HG03066 (cell line): ENCODE data around the gene PNPLA8.
A peak's percentile ranks its signal among the peaks of the same experiment; 100 is the strongest.
"Not testable (repeated sequence)": the region's sequence is repeated elsewhere in the genome, so short reads cannot be mapped to it uniquely, and the experiment has no call there.

Experiments used
- ATAC-seq: cut with Tn5 transposase; IDR thresholded peaks from one replicate; pipeline ENCODE4 v1.9.1; 2021; ENCODE audit warnings: low read depth; ENCODE audit not compliant: unreplicated experiment

Gene PNPLA8

DNA sequence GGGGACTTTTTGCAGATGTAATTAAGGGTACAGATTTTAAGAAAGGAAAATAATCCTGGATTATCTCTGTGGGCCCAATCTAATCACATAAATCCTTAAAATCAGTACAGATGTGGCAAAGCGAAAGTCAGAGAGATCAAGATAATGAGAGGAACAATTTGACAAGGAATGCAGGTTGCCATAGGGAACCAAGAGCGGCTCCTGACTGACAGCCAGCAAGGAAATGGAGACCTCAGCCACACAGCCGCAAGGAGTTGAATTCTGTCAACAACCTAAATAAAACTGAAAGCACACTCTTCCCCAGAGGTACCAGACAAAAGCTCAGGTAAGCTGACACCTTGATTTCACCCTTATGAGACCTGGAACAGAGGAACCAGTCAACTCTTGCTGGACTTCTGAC, 3.4 kb upstream of the PNPLA8 start:
- ATAC-seq = no peak

DNA sequence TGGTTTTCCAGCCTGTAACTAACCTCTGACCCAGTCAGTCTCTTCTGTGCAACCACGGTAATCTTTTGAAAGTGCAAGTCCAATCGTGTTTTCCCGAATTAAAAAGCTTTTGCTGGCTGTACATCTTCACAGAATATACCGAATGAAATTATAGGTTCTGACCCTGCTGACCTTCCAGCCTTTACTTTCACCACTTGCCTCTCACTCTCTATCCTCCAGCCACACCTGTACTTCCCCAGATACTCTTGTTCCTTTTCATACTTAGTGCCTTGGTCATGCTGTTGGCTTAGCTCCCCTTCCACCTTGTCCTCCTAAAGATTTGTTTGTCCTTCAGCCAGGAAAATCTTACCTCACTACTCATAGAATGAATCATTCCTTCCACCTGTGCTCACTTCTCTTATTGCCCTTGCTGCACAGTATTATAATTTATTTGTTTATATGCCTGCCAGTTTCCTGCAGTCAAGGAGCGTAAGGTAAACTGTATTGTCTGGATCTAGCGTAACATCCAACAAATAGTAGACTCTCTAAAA, 2.3 kb upstream of the PNPLA8 start:
- ATAC-seq = no peak

DNA sequence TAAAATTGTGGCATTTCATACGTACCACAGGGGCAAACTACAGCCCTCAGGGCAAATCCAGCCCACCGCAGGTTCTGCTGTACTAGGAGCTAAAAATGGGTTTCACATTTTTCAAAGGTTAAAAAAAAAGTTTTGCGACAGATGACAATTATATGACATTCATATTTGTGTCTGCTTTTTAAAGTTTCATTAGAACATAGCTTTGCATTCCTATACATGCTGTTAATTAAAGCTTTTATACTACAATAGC, 758 bp upstream of the PNPLA8 start:
- no peak for ATAC-seq

DNA sequence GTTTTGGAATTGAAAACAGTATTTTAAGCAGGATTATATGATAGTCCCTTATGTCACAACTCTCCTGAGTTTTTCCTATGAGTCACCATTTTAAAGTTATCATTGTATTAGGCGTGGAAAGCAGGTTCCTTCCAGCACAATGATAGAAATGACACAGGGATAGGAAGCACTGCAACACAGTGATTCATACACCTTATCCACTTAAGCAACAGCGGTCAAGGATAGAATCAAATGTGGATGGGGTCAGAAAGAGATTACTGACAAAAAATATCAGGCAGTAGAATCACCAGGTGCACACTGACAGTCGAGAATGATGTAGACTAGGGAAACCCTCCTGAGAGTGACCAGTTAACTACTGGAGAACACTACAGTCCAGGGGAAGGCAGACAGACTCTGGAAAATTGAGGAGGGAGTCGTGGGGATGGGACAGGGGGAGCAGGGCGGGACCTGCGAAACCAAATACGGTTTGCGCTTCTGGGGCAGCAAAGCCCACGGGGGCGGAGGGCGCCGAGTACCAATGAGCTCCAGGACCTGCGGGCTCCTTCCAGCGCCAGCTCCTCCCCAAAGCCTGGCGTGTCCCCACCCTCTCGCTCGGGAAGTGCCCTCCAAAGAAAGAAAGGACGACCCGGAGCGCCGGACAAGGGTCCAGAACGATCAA, 479 bp downstream of the PNPLA8 start:
- peak; percentile 50 for ATAC-seq

DNA sequence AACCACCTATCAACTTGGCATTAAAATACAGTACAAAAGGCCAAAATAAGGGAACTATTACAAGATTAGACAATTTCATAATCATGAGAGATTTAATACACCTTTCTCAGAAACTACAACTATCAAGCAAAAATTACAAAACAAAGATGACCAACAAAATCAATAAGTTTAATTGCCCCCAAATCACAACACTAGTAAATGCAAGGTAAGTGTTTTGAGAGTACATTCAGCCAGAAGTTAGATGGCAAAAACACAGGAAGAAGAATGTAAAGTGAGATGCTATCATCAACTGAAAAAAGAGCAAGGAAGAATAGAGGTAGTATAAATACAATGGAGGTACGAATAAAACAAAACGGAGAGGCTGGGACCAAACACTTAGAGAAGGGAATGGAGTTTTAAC, 3.2 kb downstream of the PNPLA8 start:
- ATAC-seq = no peak

DNA sequence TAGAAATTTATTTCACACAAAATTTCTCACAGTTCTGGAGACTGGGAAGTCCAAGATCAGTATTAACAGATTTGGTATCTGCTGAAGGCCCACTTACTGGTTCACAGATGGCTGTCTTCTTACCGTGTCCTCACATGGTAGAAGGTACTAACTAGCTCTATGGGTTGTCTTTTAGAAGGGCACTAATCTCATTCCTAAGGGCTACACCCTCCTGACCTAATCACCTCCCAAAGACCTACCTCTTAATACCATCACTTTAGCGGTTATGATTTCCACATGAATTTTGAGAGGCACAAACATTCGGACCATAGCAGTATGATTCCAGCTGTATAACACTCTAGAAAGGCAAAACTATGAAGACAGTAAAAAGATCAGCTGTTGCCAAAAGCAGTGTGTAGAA, 8.0 kb downstream of the PNPLA8 start:
- ATAC-seq = no peak

DNA sequence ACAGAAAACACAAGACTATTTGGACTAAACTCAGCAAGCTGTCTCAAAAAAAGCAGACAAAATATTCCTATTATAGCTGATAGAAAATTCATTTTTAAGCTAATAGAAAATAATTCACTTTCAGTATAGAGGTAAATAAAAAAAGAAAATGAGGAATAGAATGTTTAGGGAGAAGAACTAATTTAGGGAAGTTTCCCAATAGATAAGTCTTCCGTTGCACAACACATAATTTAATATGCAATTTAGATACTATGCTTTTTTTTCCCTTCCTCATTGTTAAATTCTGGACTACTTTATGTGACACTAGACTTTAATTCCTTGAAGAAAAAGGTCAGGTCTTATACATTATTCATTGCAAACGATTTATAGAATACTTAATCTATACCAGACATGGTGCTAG, 10.3 kb downstream of the PNPLA8 start:
- no peak for ATAC-seq

DNA sequence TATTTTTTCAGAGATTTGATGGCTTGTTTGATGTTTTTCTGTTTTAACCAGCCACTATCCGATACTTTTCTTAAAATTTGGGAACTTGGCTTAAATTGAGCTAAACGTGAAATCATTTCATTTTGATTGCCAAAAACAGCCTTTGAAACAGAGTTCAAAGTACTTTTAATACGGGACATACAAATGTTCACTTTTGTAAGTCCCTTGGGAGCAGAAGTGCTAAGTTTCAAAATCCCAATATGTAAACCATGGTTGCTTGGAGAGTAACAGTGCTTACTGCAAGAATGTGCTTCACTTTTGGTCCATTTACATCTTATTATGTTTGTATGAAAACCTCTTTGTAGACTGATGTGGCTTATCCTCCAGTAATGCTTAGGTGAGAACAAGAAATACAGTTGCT, 10.9 kb downstream of the PNPLA8 start:
- ATAC-seq = no peak

DNA sequence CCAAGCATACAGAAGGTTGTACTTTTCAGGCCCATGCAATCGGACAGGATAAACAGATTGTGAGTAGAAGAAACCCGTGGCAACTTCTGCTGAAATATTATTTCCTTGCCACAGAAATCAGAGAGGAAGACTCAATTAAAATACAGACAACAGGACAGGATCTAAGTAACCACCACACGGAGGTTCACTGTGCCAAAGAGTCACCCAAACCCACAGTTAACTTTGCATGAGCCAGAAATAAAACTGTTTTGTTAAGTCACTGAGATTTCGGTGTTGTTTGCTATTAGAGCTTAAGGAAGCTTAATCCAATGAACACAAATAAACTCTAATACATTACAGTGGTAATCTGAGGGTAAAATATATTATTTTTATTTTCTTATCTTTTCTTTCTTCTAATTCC, 14.0 kb downstream of the PNPLA8 start:
- ATAC-seq = no peak

DNA sequence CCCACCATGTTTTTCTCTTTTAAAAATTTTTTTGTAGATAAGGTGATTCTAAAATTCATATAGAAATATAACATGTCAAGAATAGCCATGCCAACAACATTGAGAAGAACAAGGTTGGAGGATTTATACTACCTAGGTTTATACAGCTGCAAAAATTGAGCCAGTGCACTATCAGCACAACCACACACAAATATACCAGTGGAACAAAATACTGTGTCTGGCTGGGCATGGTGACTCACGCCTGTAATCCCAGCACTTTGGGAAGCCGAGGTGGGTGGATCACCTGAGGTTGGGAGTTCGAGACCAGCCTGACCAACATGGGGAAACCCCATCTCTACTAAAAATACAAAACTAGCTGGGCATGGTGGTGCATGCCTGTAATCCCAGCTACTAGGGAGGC, 21.4 kb downstream of the PNPLA8 start:
- not testable (repeated sequence) for ATAC-seq

DNA sequence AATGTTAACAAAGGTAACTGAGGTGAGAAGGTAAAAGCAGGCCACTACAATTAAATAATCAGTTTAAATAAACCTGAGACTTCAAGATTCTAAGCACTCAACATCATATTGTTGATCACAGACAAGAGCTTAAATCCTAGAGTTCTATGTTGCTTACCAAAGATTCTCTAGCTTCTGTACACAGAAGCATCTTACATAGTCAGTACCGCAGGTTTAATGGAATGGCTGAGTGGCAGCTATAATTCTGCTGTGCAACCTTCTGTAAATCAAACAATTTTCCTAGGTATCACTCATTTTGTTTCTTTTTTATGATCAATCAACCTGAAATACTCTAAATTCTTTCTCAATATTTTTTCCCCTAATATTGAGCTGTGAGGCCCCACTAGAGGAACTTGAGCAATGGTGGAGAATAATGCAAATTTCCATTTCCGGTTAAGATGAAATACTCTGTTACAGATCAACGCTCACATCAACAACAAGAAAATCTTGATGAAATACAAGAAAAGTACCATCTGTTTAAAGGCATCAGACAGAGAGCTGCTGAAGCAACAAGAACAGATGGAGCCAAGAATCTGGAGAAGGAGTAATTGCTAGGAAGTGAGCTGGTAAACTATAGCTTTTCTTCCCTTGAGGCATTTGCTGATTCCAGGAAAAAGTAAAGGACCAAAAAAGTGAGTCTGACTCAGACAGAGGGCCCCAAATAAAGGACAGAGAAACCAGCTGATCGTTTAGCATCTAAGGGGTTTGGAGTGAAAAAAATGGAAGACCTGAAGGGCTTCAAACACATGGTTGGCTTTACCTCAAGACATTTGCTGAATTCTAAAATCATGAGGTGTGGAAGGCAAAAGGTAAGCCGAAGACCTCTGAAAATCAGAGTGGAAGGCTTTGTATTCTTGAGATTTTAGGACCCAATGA, 22.6 kb downstream of the PNPLA8 start:
- peak; percentile 93 for ATAC-seq

DNA sequence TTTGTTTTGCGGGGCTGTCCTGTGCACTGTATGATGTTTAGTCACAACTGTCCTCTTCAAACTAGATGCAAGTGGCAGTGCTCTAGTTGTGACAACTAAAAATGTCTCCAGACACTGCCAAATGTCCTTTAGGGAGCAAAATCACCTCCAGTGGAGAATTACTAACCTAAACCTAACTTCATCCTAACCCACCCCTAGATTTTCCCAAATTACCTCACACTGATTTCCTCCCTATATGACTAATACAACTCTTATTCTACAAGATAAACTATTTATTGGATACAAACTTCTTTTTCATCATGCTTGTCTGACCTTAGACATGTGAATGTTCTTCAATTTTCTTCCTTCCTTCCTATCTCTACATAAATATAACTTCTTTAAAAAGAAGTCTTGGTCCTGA, 26.4 kb downstream of the PNPLA8 start:
- ATAC-seq = no peak

DNA sequence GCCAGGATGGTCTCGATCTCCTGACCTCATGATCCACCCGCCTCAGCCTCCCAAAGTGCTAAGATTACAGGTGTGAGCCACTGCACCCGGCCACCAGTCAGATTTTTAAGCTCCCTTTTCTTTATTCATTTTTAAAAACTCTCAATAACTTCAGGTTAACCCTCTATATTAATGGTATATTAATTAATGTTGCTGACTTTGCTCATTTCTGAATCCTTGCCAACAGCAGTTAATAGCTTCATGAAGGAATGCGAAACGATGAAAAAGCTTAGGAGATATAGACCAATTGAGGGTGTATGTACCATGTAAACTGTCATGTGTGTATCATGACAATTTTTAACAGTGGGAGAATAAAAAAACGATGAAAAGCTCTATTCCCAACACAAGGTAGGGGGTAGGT, 27.5 kb downstream of the PNPLA8 start:
- ATAC-seq = no peak

DNA sequence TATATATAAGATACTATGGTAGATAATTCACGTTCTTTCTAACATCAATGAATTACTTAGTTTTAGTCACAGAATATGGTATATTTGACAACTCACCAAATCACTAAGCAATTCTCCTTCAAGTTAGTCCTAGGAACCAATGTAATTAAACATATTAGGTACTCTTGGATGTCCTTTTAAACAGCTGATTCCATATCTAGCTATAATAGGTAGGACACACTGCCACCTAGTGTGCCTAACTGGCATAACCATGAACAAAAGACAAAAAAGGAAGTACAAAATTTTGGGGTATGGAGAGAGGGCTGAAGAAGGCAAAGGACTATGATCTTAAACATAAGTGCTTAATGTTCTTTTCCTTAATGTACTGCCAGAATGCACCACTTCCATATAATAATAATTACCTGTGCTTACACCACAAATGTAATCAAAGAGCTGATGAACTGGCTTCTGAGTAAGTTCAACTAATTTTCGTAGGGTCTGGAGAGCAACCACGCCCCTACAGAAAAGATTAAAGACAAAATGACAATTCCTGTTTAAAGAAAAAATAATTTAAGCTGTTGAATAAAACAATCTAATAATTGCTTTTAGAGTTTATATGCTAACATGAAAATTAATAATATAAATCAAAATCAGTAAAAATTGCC, 28.7 kb downstream of the PNPLA8 start:
- ATAC-seq = peak; percentile 70

DNA sequence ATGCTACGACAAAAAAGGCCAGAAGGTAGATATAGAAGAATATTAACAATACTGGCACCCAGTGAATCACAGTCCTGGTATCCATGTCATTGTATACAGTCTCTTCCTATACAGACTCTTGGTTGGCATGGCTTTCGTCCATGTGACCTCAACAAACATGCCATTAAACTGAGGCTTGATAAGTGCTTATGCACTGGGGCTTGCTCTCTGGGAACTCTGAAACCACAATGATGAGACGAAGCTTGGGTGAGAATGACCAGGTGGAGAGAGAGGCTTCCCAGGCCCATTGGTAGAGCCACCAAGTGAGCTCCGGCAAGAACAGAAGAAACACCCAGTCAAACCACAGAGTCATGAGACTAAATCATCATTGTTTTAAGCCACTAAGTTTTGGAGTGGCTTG, 33.2 kb downstream of the PNPLA8 start:
- ATAC-seq = no peak

DNA sequence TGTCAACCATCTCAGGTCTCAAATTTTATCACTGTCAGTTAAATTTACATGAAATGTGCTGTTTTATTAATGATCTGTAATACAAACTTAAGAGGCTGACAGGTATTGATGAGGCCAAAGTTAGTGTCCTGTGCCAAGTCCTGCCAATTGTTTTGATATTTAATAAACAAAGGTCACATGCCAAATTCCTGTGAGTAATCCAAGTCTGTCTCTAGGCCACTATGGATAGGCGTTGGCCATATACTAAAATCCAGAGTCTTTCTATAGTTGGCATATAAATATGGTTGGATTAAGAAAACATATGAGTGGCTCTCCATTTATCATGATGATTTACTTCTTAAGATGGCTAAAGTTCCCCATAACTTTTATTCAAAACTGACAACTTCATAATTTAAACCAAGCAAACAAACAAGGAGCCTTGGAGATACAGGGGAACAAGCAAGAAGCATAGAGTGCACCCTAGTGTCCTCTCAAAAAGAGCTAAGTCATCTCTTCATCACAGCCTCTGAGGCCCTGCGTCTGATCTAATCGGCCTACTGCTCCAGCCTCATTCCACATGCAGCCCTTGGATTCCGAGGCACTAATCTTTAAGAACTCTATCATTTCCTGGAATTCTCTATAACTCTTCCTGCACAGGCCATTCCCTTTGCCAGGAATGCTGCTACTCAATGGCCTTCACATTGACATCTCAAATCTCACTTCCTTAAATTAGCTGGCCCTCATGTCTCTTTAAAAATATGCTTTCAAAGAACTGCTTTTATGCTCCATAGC, 37.0 kb downstream of the PNPLA8 start:
- no peak for ATAC-seq

DNA sequence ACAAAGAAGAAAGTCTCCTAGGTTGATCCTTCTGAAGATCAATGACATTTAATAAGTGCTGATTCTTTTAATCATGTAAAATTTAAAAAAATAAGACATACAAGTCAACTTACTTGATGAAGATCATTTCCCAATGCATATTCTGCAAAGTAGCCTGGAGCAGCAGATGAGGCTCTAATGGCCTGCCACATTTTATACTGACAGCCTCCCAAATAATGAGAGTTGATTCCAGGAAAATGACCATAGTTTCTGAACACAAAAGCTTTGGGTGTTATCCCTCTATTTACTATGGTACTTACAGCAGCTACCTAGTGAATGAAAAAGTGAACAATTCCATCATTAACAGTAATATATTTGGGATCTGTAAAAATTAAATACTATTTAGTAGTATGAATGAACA, 38.3 kb downstream of the PNPLA8 start:
- ATAC-seq = no peak

DNA sequence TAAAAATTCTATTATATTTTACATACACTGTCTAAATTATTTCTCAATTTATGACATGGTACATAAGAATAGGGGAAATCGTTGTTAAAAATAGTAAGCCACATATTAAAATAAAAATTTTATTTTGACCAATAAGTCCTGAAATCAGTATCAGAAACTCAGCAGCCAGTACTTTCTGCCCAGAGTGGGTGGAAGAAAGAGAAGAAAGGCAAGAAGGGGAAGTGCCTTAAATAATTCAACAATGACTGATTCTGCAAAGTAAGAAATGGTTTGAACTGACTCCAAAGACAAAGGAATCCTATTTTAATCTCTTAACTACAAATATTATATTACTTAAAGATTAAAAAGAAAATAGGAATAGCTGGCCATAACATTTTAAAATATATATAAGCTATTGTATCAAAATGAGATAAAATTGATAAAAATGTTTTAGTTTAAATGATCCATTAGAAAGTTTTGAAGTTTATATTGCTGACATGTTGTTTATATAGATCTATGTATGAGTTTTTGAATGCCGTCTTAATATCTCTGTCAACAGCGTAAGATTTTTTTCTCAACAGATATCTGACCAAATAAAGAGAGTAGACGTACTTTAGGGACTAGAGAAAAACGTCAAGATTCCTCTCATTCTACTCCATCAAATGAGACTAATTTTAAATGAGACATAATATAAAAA, 39.5 kb downstream of the PNPLA8 start:
- ATAC-seq = no peak

DNA sequence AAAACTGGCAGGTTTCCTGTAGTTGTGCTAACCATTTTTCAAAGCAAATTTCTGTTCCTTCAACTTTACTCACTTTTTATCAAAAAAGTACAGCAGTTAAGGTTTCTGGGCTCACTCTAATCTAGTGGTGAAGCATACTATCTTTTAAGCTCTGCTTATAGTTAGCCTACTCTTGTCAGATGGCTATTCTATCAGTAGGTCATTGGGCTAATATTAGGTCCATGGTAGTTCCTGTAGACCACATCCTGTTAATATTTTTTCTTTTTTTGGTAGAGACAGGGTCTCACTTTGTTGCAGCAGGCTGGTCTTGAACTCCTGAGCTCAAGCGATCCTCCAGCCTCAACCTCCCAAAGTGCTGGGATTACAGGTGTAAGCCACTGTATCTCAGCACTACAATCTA, 41.8 kb downstream of the PNPLA8 start:
- ATAC-seq = no peak

DNA sequence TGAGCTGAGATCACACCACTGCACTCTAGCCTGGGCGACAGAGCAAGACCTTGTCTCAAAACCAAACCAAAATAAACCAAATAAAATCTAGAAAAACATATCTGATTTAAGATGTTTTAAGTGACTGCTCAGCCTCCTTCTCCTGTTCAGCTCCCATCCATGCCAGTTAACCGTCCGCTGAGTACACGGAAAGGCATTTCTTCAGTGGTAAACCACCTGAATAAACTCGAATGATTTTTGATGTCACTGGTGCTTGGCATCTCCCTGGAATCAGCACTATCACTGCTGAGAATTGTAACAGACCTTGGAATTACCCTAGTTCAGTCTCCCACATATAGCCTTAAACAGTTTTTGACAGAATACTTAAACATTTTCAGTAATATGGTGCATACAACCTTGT, 45.6 kb downstream of the PNPLA8 start:
- no peak for ATAC-seq
